ENCODE measurements around the gene DAAM1.

DAAM1 gene

DNA sequence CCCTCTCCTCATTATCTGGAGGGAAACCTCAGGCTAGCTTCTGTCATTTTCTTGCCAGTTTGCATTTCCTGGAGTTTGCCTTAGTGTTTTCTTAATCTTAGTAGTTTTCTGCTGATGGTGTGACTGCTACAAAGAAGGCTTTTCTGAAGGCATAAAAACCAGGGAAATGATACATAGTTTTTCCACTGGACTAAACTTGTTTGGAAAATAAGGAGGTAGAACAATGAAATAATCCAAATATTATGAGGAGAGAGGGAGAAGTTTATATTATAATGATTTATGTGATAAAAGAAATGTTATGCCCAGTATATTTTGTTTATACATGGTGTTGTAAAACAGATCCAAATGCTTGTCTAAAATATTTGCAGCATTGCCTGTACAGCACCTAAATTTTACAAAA is 22.2 kb downstream of the DAAM1 start:
- no peak for DNase-seq (ENCODE audit: low spot score)
- CTCF ChIA-PET = no interaction called here
- TF ChIP-seq, protein P1, sequence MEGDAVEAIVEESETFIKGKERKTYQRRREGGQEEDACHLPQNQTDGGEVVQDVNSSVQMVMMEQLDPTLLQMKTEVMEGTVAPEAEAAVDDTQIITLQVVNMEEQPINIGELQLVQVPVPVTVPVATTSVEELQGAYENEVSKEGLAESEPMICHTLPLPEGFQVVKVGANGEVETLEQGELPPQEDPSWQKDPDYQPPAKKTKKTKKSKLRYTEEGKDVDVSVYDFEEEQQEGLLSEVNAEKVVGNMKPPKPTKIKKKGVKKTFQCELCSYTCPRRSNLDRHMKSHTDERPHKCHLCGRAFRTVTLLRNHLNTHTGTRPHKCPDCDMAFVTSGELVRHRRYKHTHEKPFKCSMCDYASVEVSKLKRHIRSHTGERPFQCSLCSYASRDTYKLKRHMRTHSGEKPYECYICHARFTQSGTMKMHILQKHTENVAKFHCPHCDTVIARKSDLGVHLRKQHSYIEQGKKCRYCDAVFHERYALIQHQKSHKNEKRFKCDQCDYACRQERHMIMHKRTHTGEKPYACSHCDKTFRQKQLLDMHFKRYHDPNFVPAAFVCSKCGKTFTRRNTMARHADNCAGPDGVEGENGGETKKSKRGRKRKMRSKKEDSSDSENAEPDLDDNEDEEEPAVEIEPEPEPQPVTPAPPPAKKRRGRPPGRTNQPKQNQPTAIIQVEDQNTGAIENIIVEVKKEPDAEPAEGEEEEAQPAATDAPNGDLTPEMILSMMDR (conservative IDR thresholded peaks at IDR 0.05; ENCODE audit: low read depth) = no peak
- no peak overlapping the region for H3K27ac ChIP-seq
- POLR2A ChIA-PET (ENCODE audit: low non-redundant PET) = no interaction called here

- TF ChIP-seq, protein P1 (conservative IDR thresholded peaks at IDR 0.05; ENCODE audit: low read depth) = no peak
- DNase-seq (ENCODE audit: low spot score) = no peak
- POLR2A ChIA-PET (ENCODE audit: low non-redundant PET) = no interaction called here
- no peak overlapping the region for H3K27ac ChIP-seq
- CTCF ChIA-PET = interaction anchor here (0.8 kb wide), 1 partner anchor 53 kb away, joined by 11 read pairs; no protein-coding TSS in a partner anchor
Observed at GRCh38 chr14:59213368-59214315, 25.2 kb downstream of the DAAM1 start.

DNA sequence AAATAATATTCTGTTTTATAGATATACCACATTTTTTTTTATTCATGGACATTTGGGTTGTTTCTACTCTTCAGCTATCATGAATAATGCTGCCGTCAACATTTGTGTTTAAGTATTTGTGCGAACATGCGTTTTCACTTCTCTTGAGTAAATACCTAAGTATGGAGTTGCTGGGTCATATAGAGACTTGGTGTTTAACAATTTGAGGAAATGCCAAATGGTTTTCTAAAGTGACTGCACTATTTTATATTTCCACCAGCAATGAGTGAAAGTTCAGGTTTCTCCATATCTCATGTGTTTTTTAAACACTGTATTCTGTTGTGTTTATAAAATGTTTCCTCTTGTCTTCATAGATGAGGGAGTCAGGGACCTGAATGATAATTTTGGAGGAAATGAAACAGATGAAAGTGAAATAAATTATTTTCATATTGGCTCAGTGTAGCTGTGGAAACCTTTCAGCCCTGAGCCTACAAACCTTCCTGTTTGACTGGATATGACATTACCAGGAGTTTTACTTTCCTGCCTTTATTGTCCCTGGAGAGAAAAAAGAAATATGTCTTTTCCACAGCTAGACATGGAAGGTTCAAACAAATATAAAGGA is 26.3 kb downstream of the DAAM1 start:
- CTCF ChIA-PET = interaction anchor here (0.6 kb wide), 1 partner anchor 186 kb away, joined by 3 read pairs; no protein-coding TSS in a partner anchor
- POLR2A ChIA-PET (ENCODE audit: low non-redundant PET) = no interaction called here
- no peak for DNase-seq (ENCODE audit: low spot score)
- no peak overlapping the region for H3K27ac ChIP-seq
- TF ChIP-seq, protein P1 (conservative IDR thresholded peaks at IDR 0.05; ENCODE audit: low read depth) = no peak

- ChIA-PET CTCF (no interaction called here), POLR2A (ENCODE audit: low non-redundant PET) (no interaction called here)
- TF ChIP-seq, protein P1 (conservative IDR thresholded peaks at IDR 0.05; ENCODE audit: low read depth) = no peak
- H3K27ac ChIP-seq = no peak overlapping the region
- no peak for DNase-seq (ENCODE audit: low spot score)
Observed at GRCh38 chr14:59215322-59215721, 26.9 kb downstream of the DAAM1 start.

GRCh38 chr14:59215757-59216156 is 27.3 kb downstream of the DAAM1 start:
- POLR2A ChIA-PET (ENCODE audit: low non-redundant PET) = no interaction called here
- TF ChIP-seq, protein P1 (conservative IDR thresholded peaks at IDR 0.05; ENCODE audit: low read depth) = no peak

DNA sequence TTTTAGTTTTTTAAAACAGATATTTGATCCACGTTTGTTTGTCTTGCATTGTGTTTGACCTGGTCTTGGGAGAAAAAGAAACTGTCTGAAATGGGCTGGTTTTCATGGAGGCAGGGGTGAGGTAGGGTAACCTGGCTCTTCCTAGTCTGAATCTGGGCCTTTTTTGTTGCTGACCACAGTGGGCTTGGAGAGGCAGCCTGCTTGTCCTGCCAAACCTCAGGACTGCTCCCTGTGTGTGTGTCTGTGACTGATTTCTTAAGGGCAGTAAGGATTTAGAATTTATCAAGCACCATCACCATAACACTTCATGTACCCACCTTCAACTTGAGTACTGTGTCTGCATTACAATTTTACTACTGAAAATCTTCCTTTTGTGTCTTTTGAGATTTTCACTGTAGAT is 28.5 kb downstream of the DAAM1 start:
- ChIA-PET CTCF (no interaction called here), POLR2A (ENCODE audit: low non-redundant PET) (no interaction called here)
- TF ChIP-seq, protein P1 (conservative IDR thresholded peaks at IDR 0.05; ENCODE audit: low read depth) = no peak
- no peak for DNase-seq (ENCODE audit: low spot score)
- no peak overlapping the region for H3K27ac ChIP-seq

More at GRCh38 chr14:59215757-59216156, 27.3 kb downstream of the DAAM1 start:
- H3K27ac ChIP-seq = no peak overlapping the region
- DNase-seq (ENCODE audit: low spot score) = no peak
- CTCF ChIA-PET = no interaction called here
